IMR-90 (cell line): Measurements from ENCODE around the gene ADRB2. TPM values are rescaled to one million over a fixed set of nuclear protein-coding genes. Genes with fewer than 3 reads are reported as not detected.

Experiments
- ATAC-seq: fragments of 200-7000 bp; cut with Tn5 transposase; 2 replicates; pipeline ENCODE4 v1.9.1; 2020; ENCODE audit warnings: low read depth, mild to moderate bottlenecking, moderate library complexity
- BruUV-seq: library from RNA; stranded (reverse); fragments of 400-500 nt; replicated peaks from 2 replicates; lab custom pipeline; 2021; lab: Mats Ljungman, UMichigan
- CTCF ChIA-PET: fragments of 300-600 bp; formaldehyde crosslinking; extraction: SDS; loops from one replicate; lab custom pipeline; 2021; ENCODE audit warnings: antibody characterized with exemption; lab: Yijun Ruan, JAX
- POLR2A ChIA-PET: fragments of 300-600 bp; sonication (Branson Sonifier 250); formaldehyde crosslinking; loops from one replicate; lab custom pipeline; 2022; ENCODE audit warnings: antibody characterized with exemption; ENCODE audit not compliant: unreplicated experiment; lab: Charles Lee
- DNase-seq: peaks from one replicate; pipeline ENCODE4 v3.0.0; 2013
- H2AFZ ChIP-seq: replicated peaks from 2 replicates; pipeline ENCODE3; 2013; ENCODE audit warnings: low read length, mild to moderate bottlenecking; ENCODE audit not compliant: poor library complexity
- H2AK5ac ChIP-seq: 2 replicates; pipeline ENCODE4 v1.6.1; 2013; ENCODE audit warnings: low read depth, low read length, inconsistent platforms
- H2AK9ac ChIP-seq: replicated peaks from 2 replicates; pipeline ENCODE3; 2013; ENCODE audit warnings: mild to moderate bottlenecking, low read depth, low read length, moderate library complexity; ENCODE audit not compliant: poor library complexity
- H2BK120ac ChIP-seq: 2 replicates; pipeline ENCODE4 v1.6.1; 2013; ENCODE audit warnings: low read depth, low read length, inconsistent platforms
- H2BK15ac ChIP-seq: 3 replicates; pipeline ENCODE4 v1.6.1; 2013; ENCODE audit warnings: low read depth, low read length, inconsistent platforms
- H2BK20ac ChIP-seq: 2 replicates; pipeline ENCODE4 v1.6.1; 2013; ENCODE audit warnings: low read depth, mild to moderate bottlenecking, inconsistent platforms, low read length, moderate library complexity
- H2BK5ac ChIP-seq: 2 replicates; pipeline ENCODE4 v1.6.1; 2013; ENCODE audit warnings: mild to moderate bottlenecking, low read depth, low read length, inconsistent platforms; ENCODE audit not compliant: poor library complexity, severe bottlenecking
- H3K14ac ChIP-seq: replicated peaks from 2 replicates; pipeline ENCODE4 v1.6.1; 2013; ENCODE audit warnings: low read depth, low read length, inconsistent platforms
- H3K18ac ChIP-seq: 2 replicates; pipeline ENCODE4 v1.6.1; 2013; ENCODE audit warnings: low read depth, low read length, control low read depth
- H3K23ac ChIP-seq: 2 replicates; pipeline ENCODE4 v1.6.1; 2013; ENCODE audit warnings: low read depth, low read length, inconsistent platforms
- H3K27ac ChIP-seq: 2 replicates; pipeline ENCODE4 v1.5.1; 2013; ENCODE audit warnings: mild to moderate bottlenecking, control low read depth, low read length; ENCODE audit not compliant: insufficient read depth
- H3K27me3 ChIP-seq: 2 replicates; pipeline ENCODE4 v1.6.1; 2013; ENCODE audit warnings: low read length; ENCODE audit not compliant: control insufficient read depth, insufficient read depth
- H3K36me3 ChIP-seq: 2 replicates; pipeline ENCODE4 v1.6.1; 2013; ENCODE audit warnings: low read length, mixed read lengths; ENCODE audit not compliant: control insufficient read depth, insufficient read depth
- H3K4ac ChIP-seq: 2 replicates; pipeline ENCODE4 v1.6.1; 2013; ENCODE audit warnings: low read depth, low read length, inconsistent platforms
- H3K4me1 ChIP-seq: 2 replicates; pipeline ENCODE4 v1.6.1; 2013; ENCODE audit warnings: low read length, mixed read lengths; ENCODE audit not compliant: control insufficient read depth, insufficient read depth
- H3K4me2 ChIP-seq: 2 replicates; pipeline ENCODE4 v1.6.1; 2013; ENCODE audit warnings: low read depth, mild to moderate bottlenecking, control low read depth, low read length, moderate library complexity
- H3K4me3 ChIP-seq: 2 replicates; pipeline ENCODE4 v1.5.1; 2013; ENCODE audit warnings: low read depth, mild to moderate bottlenecking, control low read depth, low read length, moderate library complexity; ENCODE audit not compliant: insufficient read depth
- H3K56ac ChIP-seq: 2 replicates; pipeline ENCODE4 v1.6.1; 2013; ENCODE audit warnings: low read length, inconsistent platforms; ENCODE audit not compliant: insufficient read depth; ENCODE audit errors: extremely low read depth
- H3K79me1 ChIP-seq, 2 experiments: 2 replicates each; pipeline ENCODE4 v1.6.1; 2013; ENCODE audit warnings: low read length in 2 of 2, inconsistent platforms in 1 of 2, low read depth in 1 of 2
- H3K9ac ChIP-seq: 2 replicates; pipeline ENCODE4 v1.6.1; 2013; ENCODE audit warnings: low read depth, low read length, control low read depth
- H3K9me1 ChIP-seq: 2 replicates; pipeline ENCODE4 v1.6.1; 2013; ENCODE audit warnings: low read length, inconsistent platforms; ENCODE audit not compliant: insufficient read depth
- H3K9me3 ChIP-seq: 2 replicates; pipeline ENCODE4 v1.6.1; 2013; ENCODE audit warnings: low read length; ENCODE audit not compliant: control insufficient read depth, insufficient read depth
- H4K20me1 ChIP-seq: 2 replicates; pipeline ENCODE4 v1.6.1; 2013; ENCODE audit warnings: low read length, inconsistent platforms; ENCODE audit not compliant: insufficient read depth
- H4K5ac ChIP-seq: 2 replicates; pipeline ENCODE4 v1.6.1; 2013; ENCODE audit warnings: mild to moderate bottlenecking, low read depth, low read length, control low read depth
- H4K8ac ChIP-seq, 2 experiments: 2 replicates each; pipeline ENCODE4 v1.6.1; 2013; ENCODE audit warnings: low read depth in 2 of 2, low read length in 2 of 2, control low read depth in 1 of 2, inconsistent platforms in 1 of 2
- H4K91ac ChIP-seq: 2 replicates; pipeline ENCODE4 v1.6.1; 2013; ENCODE audit warnings: low read depth, low read length, inconsistent platforms; ENCODE audit not compliant: insufficient read depth
- FOS ChIP-seq: fragments of 150-350 bp; IDR thresholded peaks from 2 replicates; pipeline ENCODE4 v1.6.1; 2016; ENCODE audit warnings: low read depth, low read length
- WGBS, 2 experiments: methylation state at CpG; one replicate each; pipeline versions ENCODE4 v1.1.5 to v1.1.7; 2013; ENCODE audit warnings: missing lambda C conversion rate in 2 of 2; ENCODE audit not compliant: insufficient read length in 1 of 2; ENCODE audit errors: extremely low coverage in 2 of 2; 5-methylcytosine and 5-hydroxymethylcytosine counted together
- dilution Hi-C: fragments of 300-500 bp; cut with HindIII; formaldehyde crosslinking; loops from one replicate; pipeline ENCODE4 v1.14.3; 2018; ENCODE audit warnings: low sequenced_read_pairs; ENCODE audit not compliant: unreplicated experiment
- in situ Hi-C: fragments of 300-500 bp; cut with MboI; formaldehyde crosslinking; loops from 3 replicates; pipeline ENCODE4 v1.14.3; 2019; ENCODE audit warnings: low sequenced_read_pairs, inconsistent platforms, mixed read lengths
- intact Hi-C: fragments of 100-400 bp; cut with micrococcal nuclease; formaldehyde crosslinking; loops from 2 replicates; pipeline ENCODE4 v1.10.0; 2022
- polyA plus RNA-seq, 3 experiments: library from polyadenylated mRNA; depleted of rRNA; stranded (reverse); fragments of >200 nt; gene quantifications; 2 replicates each; pipeline ENCODE4 v1.2.3, GENCODE V29; 2012; ENCODE audit warnings: low replicate concordance in 1 of 3
- total RNA-seq: library from RNA; depleted of rRNA; stranded (reverse); fragments of >200 nt; gene quantifications from 2 replicates; pipeline ENCODE4 v1.2.3, GENCODE V29; 2012

The ADRB2 gene
- total and polyA plus RNA-seq, 2 of the 4 experiments (the other 2 are of a cell fraction) = 1.6 to 3.4 TPM

GRCh38 chr5:148864113-148864841 lies 37.9 kb downstream of the ADRB2 start:
- H3K4me2 ChIP-seq = peak overlapping the region; percentile 61
- no peaks in the 10 kb centered on the region for H3K36me3 ChIP-seq
- peak overlapping the region; percentile 59 for H2BK5ac ChIP-seq
- TF ChIP-seq FOS = no peak
- CTCF ChIA-PET = interaction anchor here (0.9 kb wide), 1 partner anchor 94 kb away, joined by 3 read pairs; no protein-coding TSS in a partner anchor
- H2AK9ac ChIP-seq = peak overlapping the region; percentile 65
- H3K27ac ChIP-seq = peak overlapping the region; percentile 54
- no peak overlapping the region for H3K4me3 ChIP-seq
- H2BK120ac ChIP-seq = peak overlapping the region; percentile 91
- peaks cover 0 to 3% of the 10 kb centered on the region in 2 experiments; a peak in 2 of 4 replicates for H3K79me1 ChIP-seq
- dilution Hi-C loops (no loop called here), in situ Hi-C loops (no loop called here), intact Hi-C loops (no loop called here)
- peaks cover 21% of the 10 kb centered on the region for H3K9me1 ChIP-seq
- 55% methylated on average over 2 of the region's 5 CpGs; no CpG with 5 or more reads in 1 of the 2 experiments for WGBS, 2 experiments
- H3K23ac ChIP-seq = peak overlapping the region; percentile 85
- no TSS peak for BruUV-seq
- H4K91ac ChIP-seq = peak overlapping the region; percentile 76
- H3K56ac ChIP-seq = peak overlapping the region; percentile 35; the same call in 1 of the 2 replicates
- H4K20me1 ChIP-seq = no peaks in the 10 kb centered on the region
- H3K27me3 ChIP-seq = no peaks in the 10 kb centered on the region
- peak; percentile 73 for ATAC-seq
- peaks cover 16% of the 10 kb centered on the region for H3K4me1 ChIP-seq
- H4K5ac ChIP-seq = peak overlapping the region; percentile 91; the same call in 1 of the 2 replicates
- peak; percentile 62 for DNase-seq
- H3K4ac ChIP-seq = peak overlapping the region; percentile 83
- POLR2A ChIA-PET = no interaction called here
- H4K8ac ChIP-seq = peak overlapping the region; percentile 54 to 55; a peak in 2 of 4 replicates
- H3K14ac ChIP-seq = peak overlapping the region; percentile 77
- peak overlapping the region; percentile 92; the same call in 2 of the 3 replicates for H2BK15ac ChIP-seq
- H3K18ac ChIP-seq = peak overlapping the region; percentile 32
- H3K9ac ChIP-seq = no peak overlapping the region
- peak overlapping the region; percentile 60 for H2AFZ ChIP-seq
- H2BK20ac ChIP-seq = peak overlapping the region; percentile 58
- peak overlapping the region; percentile 87 for H2AK5ac ChIP-seq
- H3K9me3 ChIP-seq = no peaks in the 10 kb centered on the region
